ENCODE data around the gene PPP2R2C. TPM values are rescaled to one million over a fixed set of nuclear protein-coding genes. Genes with fewer than 3 reads are reported as not detected.

PPP2R2C gene
- total and polyA plus RNA-seq, 3 experiments from 2014 or later: not detected

DNA sequence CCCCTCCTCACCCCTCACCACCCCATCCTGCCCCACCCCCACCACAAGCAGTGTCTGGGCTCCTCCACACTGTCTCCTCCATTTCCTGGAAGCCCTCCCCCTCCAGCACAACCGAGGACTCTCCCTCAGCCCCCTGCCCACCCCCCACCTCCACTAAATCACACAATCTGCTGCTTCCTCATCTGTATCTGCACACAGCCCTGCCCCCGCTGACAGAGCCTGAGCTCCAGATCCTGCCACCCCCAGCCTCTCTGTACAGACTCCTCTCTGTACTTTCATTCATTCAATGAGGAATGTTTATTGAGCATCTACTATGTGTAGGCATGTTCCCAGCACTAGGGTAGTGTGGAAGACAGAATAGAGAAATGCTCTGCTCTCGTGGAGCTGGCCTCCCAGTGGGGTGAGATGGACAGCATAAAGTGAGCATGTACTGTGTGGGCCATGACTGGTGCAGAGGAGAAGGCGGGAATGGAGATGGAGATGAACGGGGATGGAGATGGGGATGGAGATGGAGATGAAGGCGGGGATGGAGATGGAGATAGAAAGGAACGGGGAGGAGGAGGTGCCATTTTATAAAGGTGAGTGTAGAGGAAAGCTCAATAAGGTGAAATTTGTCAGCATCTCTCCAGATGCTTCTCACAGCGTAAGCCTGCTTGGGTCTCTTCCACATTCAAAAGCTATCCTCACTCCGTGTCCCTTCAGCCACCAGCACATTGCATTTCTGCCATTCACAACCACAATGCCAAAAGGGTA lies 2.5 kb upstream of the PPP2R2C start:
- H3K36me3 ChIP-seq (ENCODE audit: insufficient read depth, low read length): no peaks in the 10 kb centered on the region
- no peak overlapping the region for H3K4me3 ChIP-seq (ENCODE audit: low read length)
- CTCF ChIA-PET: no interaction called here
- Mint-ChIP-seq H3K9me3 (peaks cover 0 to 8% (median 0%) of the 10 kb centered on the region in 5 donors), H3K4me3 (no peak overlapping the region), H3K4me1 (peaks cover 0 to 10% (median 3%) of the 10 kb centered on the region in 3 donors), H3K27me3 (peaks cover 34 to 47% of the 10 kb centered on the region in 2 donors), H3K36me3 (peaks cover 0 to 4% (median 0%) of the 10 kb centered on the region in 3 donors), H3K27ac (no peak overlapping the region)
- peaks cover 9% of the 10 kb centered on the region for H3K27me3 ChIP-seq (ENCODE audit: insufficient read depth, low read length, poor library complexity, severe bottlenecking)
- no peak overlapping the region for H3K27ac ChIP-seq (ENCODE audit: low read depth, low read length)
- POLR2A ChIA-PET: no interaction called here
- DNase-seq: no peak
- H3K9me3 ChIP-seq (ENCODE audit: low read length): no peaks in the 10 kb centered on the region
- H3K4me1 ChIP-seq (ENCODE audit: insufficient read depth, low read length): no peaks in the 10 kb centered on the region

DNA sequence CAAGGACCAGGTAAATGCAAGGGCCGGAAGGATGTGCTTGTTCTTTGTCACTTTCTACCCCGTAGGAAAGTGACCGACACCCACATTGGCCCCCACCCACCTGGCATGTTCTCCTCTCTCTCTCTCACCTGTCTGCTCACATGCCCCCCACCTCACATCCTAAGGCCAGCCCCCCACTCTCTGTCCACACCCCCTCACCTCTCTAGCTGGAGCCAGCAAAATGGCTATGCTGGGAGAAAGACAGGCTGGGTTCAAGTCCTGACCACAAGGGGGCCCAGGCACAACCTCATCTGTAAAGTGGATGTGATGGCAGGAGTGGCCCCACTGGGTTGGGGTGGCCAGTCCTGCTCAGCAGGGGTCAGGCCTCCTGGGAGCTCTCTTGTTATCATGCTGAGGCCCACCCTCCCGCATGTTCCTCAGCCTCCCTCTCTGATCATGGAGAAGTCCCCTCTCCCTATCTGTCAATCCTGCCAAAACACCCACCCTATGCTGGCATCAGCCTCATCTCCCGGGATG lies 1.7 kb upstream of the PPP2R2C start:
- H3K27me3 ChIP-seq (ENCODE audit: insufficient read depth, low read length, poor library complexity, severe bottlenecking): peaks cover 16% of the 10 kb centered on the region
- H3K27me3 Mint-ChIP-seq: peaks cover 37 to 54% of the 10 kb centered on the region in 2 donors
- H3K9me3 ChIP-seq (ENCODE audit: low read length): no peaks in the 10 kb centered on the region
- H3K4me3 Mint-ChIP-seq: peak overlapping the region in 1 of 7 donors; percentile 28
- H3K9me3 Mint-ChIP-seq: peaks cover 0 to 8% (median under 1%) of the 10 kb centered on the region in 5 donors
- H3K36me3 ChIP-seq (ENCODE audit: insufficient read depth, low read length): no peaks in the 10 kb centered on the region
- no peak overlapping the region for H3K27ac Mint-ChIP-seq
- no peaks in the 10 kb centered on the region for H3K4me1 ChIP-seq (ENCODE audit: insufficient read depth, low read length)
- H3K4me3 ChIP-seq (ENCODE audit: low read length): no peak overlapping the region
- CTCF ChIA-PET: no interaction called here
- peaks cover 0 to 10% (median 4%) of the 10 kb centered on the region in 3 donors for H3K4me1 Mint-ChIP-seq
- no peak overlapping the region for H3K27ac ChIP-seq (ENCODE audit: low read depth, low read length)
- peaks cover 0 to 4% (median 0%) of the 10 kb centered on the region in 3 donors for H3K36me3 Mint-ChIP-seq
- DNase-seq: no peak
- POLR2A ChIA-PET: no interaction called here

DNA sequence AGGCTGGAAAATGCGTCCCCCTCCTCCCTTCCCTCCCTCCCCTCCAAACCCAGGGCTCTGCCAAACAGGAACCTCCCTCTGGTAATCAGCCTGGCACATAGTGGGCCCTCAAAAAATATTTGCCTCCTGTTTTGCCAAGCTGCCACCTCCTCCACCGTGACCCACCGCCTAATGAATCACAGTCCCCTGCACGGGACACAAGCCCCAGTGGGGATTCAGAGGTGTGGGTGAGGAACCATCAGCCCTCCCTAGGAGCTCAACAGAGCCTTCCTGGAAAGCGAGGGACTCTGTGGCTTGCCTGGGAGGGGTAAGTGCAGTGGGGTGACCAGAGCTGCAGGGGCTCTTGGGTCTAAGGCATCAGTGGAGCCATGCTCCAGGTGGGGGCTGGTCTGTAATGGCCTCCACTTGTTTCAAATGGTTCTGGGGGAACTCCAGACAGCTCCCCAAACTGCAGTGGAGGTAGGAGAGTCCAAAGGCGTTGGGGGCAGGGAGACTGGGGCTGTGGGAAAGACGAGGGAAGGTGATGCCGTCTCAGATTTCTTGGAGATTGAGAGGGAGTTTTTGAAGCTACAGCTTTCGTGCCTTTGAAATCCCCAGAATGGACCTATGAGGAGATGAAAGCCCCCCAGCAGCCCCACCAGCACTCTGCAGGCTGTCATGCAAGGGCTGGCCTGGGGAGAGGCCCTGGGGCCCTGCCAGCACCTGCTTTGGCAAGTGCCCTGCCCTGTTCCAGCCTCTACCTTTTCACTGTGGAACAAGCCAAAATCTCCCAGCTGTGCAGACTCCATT lies 1.0 kb upstream of the PPP2R2C start:
- Mint-ChIP-seq H3K9me3 (peaks cover 0 to 8% (median 1%) of the 10 kb centered on the region in 5 donors), H3K27ac (no peak overlapping the region), H3K4me1 (peaks cover 0 to 10% (median 5%) of the 10 kb centered on the region in 3 donors), H3K4me3 (no peak overlapping the region), H3K27me3 (peaks cover 42 to 61% of the 10 kb centered on the region in 2 donors), H3K36me3 (peaks cover 0 to 4% (median 0%) of the 10 kb centered on the region in 3 donors)
- Histone ChIP-seq H3K4me3 (ENCODE audit: low read length) (no peak overlapping the region), H3K9me3 (ENCODE audit: low read length) (no peaks in the 10 kb centered on the region), H3K27ac (ENCODE audit: low read depth, low read length) (no peak overlapping the region), H3K4me1 (ENCODE audit: insufficient read depth, low read length) (no peaks in the 10 kb centered on the region), H3K36me3 (ENCODE audit: insufficient read depth, low read length) (no peaks in the 10 kb centered on the region), H3K27me3 (ENCODE audit: insufficient read depth, low read length, poor library complexity, severe bottlenecking) (peaks cover 16% of the 10 kb centered on the region)
- DNase-seq: no peak
- ChIA-PET CTCF (no interaction called here), POLR2A (no interaction called here)

- H3K9me3 Mint-ChIP-seq: peaks cover 0 to 5% (median 1%) of the 10 kb centered on the region in 5 donors
- no peak overlapping the region for H3K4me3 Mint-ChIP-seq
- ChIA-PET CTCF (no interaction called here), POLR2A (no interaction called here)
- Histone ChIP-seq H3K27me3 (ENCODE audit: insufficient read depth, low read length, poor library complexity, severe bottlenecking) (peaks cover 16% of the 10 kb centered on the region), H3K4me3 (ENCODE audit: low read length) (no peak overlapping the region), H3K36me3 (ENCODE audit: insufficient read depth, low read length) (no peaks in the 10 kb centered on the region), H3K27ac (ENCODE audit: low read depth, low read length) (no peak overlapping the region), H3K4me1 (ENCODE audit: insufficient read depth, low read length) (no peaks in the 10 kb centered on the region), H3K9me3 (ENCODE audit: low read length) (no peaks in the 10 kb centered on the region)
- DNase-seq: no peak
- no peaks in the 10 kb centered on the region for H3K36me3 Mint-ChIP-seq
- H3K4me1 Mint-ChIP-seq: peaks cover 0 to 10% (median 5%) of the 10 kb centered on the region in 3 donors
- no peak overlapping the region for H3K27ac Mint-ChIP-seq
- peaks cover 42 to 68% of the 10 kb centered on the region in 2 donors for H3K27me3 Mint-ChIP-seq
Measured at GRCh38 chr4:6472008-6472386, 417 bp downstream of the PPP2R2C start.

DNA sequence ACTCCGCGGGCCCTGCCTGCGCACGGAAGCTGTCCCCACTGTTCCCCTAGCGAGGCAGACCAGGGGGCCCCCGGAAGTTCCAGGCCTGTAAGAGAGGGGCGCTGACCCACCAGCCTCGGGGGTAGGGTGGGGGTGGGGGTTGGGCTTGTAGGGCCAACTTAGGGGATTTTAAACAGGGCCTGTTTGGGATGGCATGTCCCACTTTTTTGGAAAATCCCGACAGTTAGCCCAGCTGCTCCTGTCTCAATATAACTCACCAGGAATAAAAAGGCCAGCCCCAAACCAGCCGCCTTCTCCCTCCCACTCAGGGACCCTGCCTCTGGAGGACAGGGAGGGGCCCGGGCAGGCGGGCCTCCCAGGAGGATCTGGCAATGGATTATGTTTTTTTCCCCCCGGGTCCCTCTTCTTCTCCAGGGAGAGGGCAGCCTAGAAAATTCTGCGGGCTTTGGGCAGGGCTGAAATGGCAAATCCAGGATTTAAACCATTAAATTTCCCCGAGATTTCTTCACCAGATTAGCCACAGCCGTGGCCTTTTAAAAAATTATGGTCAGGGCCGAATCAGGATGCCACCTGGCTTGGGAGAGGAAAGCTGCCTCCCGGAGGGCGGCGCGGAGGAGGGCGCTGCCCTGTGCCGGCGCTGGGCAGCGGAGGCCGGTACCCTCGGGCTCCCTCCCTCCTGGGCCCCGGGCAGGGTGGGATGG lies 957 bp downstream of the PPP2R2C start:
- CTCF ChIA-PET: no interaction called here
- Mint-ChIP-seq H3K4me3 (peak overlapping the region in 1 of 7 donors; percentile 76), H3K36me3 (no peaks in the 10 kb centered on the region), H3K4me1 (peaks cover 0 to 10% (median 5%) of the 10 kb centered on the region in 3 donors), H3K27me3 (peaks cover 42 to 73% of the 10 kb centered on the region in 2 donors), H3K9me3 (peaks cover 0 to 5% (median 1%) of the 10 kb centered on the region in 5 donors), H3K27ac (no peak overlapping the region)
- H3K36me3 ChIP-seq (ENCODE audit: insufficient read depth, low read length): no peaks in the 10 kb centered on the region
- H3K9me3 ChIP-seq (ENCODE audit: low read length): no peaks in the 10 kb centered on the region
- no peak for DNase-seq
- H3K4me3 ChIP-seq (ENCODE audit: low read length): no peak overlapping the region
- H3K27me3 ChIP-seq (ENCODE audit: insufficient read depth, low read length, poor library complexity, severe bottlenecking): peaks cover 16% of the 10 kb centered on the region
- no peak overlapping the region for H3K27ac ChIP-seq (ENCODE audit: low read depth, low read length)
- POLR2A ChIA-PET: no interaction called here
- H3K4me1 ChIP-seq (ENCODE audit: insufficient read depth, low read length): no peaks in the 10 kb centered on the region

DNA sequence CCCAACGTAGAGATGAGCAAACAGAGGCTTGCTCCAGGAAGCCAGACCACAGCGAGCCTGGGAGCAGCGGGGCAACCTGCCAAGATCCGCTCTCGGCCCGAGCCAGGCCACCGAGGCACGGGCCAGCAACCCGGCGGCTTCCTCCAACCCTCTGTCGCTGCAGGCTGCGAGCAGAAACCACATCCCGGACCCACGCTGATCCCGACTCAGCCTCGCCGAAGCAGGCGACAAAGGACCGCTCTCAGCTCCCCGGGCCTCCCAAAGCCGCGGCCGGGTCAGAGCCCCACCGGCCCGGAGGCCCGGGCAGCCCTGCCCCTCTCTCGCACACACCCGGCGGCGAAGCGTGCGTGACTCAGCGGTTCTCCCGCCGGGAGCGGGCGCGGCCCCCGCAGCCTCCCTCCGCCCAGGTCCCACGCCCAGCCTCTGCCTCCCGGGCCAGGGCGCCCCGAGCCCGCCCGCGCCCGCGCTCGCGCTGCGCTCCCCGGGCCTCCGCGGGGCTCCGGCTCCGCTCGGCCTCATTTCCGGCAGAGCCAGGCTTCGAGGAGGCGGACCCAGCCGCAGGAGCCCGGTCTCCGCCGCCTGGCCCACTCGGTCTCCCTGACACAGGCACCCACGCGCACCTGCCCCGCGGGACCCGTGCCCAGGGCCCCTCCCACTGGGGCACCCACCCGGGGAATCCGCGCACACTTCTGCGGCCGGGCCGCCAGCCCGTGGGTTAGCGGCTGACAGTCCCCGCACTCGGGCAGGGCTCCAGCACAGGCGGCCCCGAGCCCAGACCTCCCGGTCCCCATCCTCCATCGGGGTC lies 1.7 kb downstream of the PPP2R2C start:
- no peaks in the 10 kb centered on the region for H3K9me3 ChIP-seq (ENCODE audit: low read length)
- POLR2A ChIA-PET: no interaction called here
- H3K9me3 Mint-ChIP-seq: peaks cover 0 to 5% (median 0%) of the 10 kb centered on the region in 5 donors
- H3K36me3 Mint-ChIP-seq: no peaks in the 10 kb centered on the region
- peaks cover 41 to 74% of the 10 kb centered on the region in 2 donors for H3K27me3 Mint-ChIP-seq
- H3K27ac ChIP-seq (ENCODE audit: low read depth, low read length): no peak overlapping the region
- H3K4me3 Mint-ChIP-seq: peak overlapping the region in 4 of 7 donors; percentile 50 to 76 (median 60)
- CTCF ChIA-PET: no interaction called here
- DNase-seq: no peak
- no peaks in the 10 kb centered on the region for H3K4me1 ChIP-seq (ENCODE audit: insufficient read depth, low read length)
- no peaks in the 10 kb centered on the region for H3K36me3 ChIP-seq (ENCODE audit: insufficient read depth, low read length)
- peaks cover 0 to 10% (median 5%) of the 10 kb centered on the region in 3 donors for H3K4me1 Mint-ChIP-seq
- no peak overlapping the region for H3K4me3 ChIP-seq (ENCODE audit: low read length)
- H3K27ac Mint-ChIP-seq: no peak overlapping the region
- peaks cover 16% of the 10 kb centered on the region for H3K27me3 ChIP-seq (ENCODE audit: insufficient read depth, low read length, poor library complexity, severe bottlenecking)

- Mint-ChIP-seq H3K27me3 (peaks cover 36 to 69% of the 10 kb centered on the region in 2 donors), H3K9me3 (peaks cover 0 to 2% (median 0%) of the 10 kb centered on the region in 5 donors), H3K4me3 (peak overlapping the region in 5 of 7 donors; percentile 13 to 74 (median 58)), H3K27ac (no peak overlapping the region), H3K4me1 (peaks cover 0 to 10% (median 5%) of the 10 kb centered on the region in 3 donors), H3K36me3 (no peaks in the 10 kb centered on the region)
- ChIA-PET CTCF (no interaction called here), POLR2A (no interaction called here)
- Histone ChIP-seq H3K9me3 (ENCODE audit: low read length) (no peaks in the 10 kb centered on the region), H3K27ac (ENCODE audit: low read depth, low read length) (no peak overlapping the region), H3K27me3 (ENCODE audit: insufficient read depth, low read length, poor library complexity, severe bottlenecking) (peaks cover 16% of the 10 kb centered on the region), H3K4me3 (ENCODE audit: low read length) (no peak overlapping the region), H3K36me3 (ENCODE audit: insufficient read depth, low read length) (no peaks in the 10 kb centered on the region), H3K4me1 (ENCODE audit: insufficient read depth, low read length) (no peaks in the 10 kb centered on the region)
- no peak for DNase-seq
Measured at GRCh38 chr4:6469898-6470501, 2.4 kb downstream of the PPP2R2C start.
